ENCODE results near the gene PTPRF. TPM values are rescaled to one million over a fixed set of nuclear protein-coding genes. Genes with fewer than 3 reads are reported as not detected.

PTPRF gene
- total and polyA plus RNA-seq, 4 donors, result 40.0 to 160 (median 92.1) TPM

GRCh38 chr1:43588592-43588991 lies 57.9 kb downstream of the PTPRF start:
- DNase-seq, result no peak
- TF ChIP-seq CTCF (IDR thresholded peaks at IDR 0.05; ENCODE audit: control extremely low read depth, extremely low read depth), result no peak
- Histone ChIP-seq H3K36me3 (ENCODE audit: control insufficient read depth in 4 of 4, insufficient read depth in 4 of 4, low read length in 4 of 4) (peaks cover 0 to 21% (median 2%) of the 10 kb centered on the region in 4 donors), H3K4me3 (no peak overlapping the region), H3K9me3 (ENCODE audit: control insufficient read depth in 4 of 4, insufficient read depth in 3 of 4, low read length in 3 of 4) (no peaks in the 10 kb centered on the region), H3K4me1 (ENCODE audit: control insufficient read depth in 5 of 5, insufficient read depth in 5 of 5, low read length in 5 of 5) (no peaks in the 10 kb centered on the region), H3K9ac (ENCODE audit: insufficient read depth in 1 of 2, low read length in 2 of 2) (no peak overlapping the region), H3K27ac (ENCODE audit: low read depth in 1 of 2, low read length in 1 of 2) (no peak overlapping the region), H3K27me3 (ENCODE audit: control insufficient read depth in 3 of 3, insufficient read depth in 3 of 3, low read length in 2 of 3) (no peaks in the 10 kb centered on the region)
- no peak for ATAC-seq (ENCODE audit: insufficient read depth, low FRiP score)
- 93 to 96% methylated on average over 18 of the region's 18 CpGs for WGBS, 2 donors

- 50 to 67% methylated on average over 1 of the region's 1 CpG for WGBS, 2 donors
- no peak for TF ChIP-seq CTCF (IDR thresholded peaks at IDR 0.05; ENCODE audit: control extremely low read depth, extremely low read depth)
- H3K27me3 ChIP-seq (ENCODE audit: control insufficient read depth in 3 of 3, insufficient read depth in 3 of 3, low read length in 2 of 3), result no peaks in the 10 kb centered on the region
Measured at GRCh38 chr1:43590388-43590925, 59.8 kb downstream of the PTPRF start.

GRCh38 chr1:43591181-43591580 lies 60.5 kb downstream of the PTPRF start:
- Histone ChIP-seq H3K4me3 (no peak overlapping the region), H3K4me1 (ENCODE audit: control insufficient read depth in 5 of 5, insufficient read depth in 5 of 5, low read length in 5 of 5) (no peaks in the 10 kb centered on the region), H3K27ac (ENCODE audit: low read depth in 1 of 2, low read length in 1 of 2) (no peak overlapping the region), H3K27me3 (ENCODE audit: control insufficient read depth in 3 of 3, insufficient read depth in 3 of 3, low read length in 2 of 3) (no peaks in the 10 kb centered on the region), H3K9ac (ENCODE audit: insufficient read depth in 1 of 2, low read length in 2 of 2) (no peak overlapping the region), H3K36me3 (ENCODE audit: control insufficient read depth in 4 of 4, insufficient read depth in 4 of 4, low read length in 4 of 4) (peaks cover 0 to 25% (median 2%) of the 10 kb centered on the region in 4 donors), H3K9me3 (ENCODE audit: control insufficient read depth in 4 of 4, insufficient read depth in 3 of 4, low read length in 3 of 4) (no peaks in the 10 kb centered on the region)
- DNase-seq, result no peak
- TF ChIP-seq CTCF (IDR thresholded peaks at IDR 0.05; ENCODE audit: control extremely low read depth, extremely low read depth), result no peak
- no peak for ATAC-seq (ENCODE audit: insufficient read depth, low FRiP score)
- 97% methylated on average over 39 of the region's 39 CpGs for WGBS, 2 donors

More at GRCh38 chr1:43590388-43590925, 59.8 kb downstream of the PTPRF start:
- DNase-seq (no peak), ATAC-seq (ENCODE audit: insufficient read depth, low FRiP score) (no peak)
- H3K9ac ChIP-seq (ENCODE audit: insufficient read depth in 1 of 2, low read length in 2 of 2), result no peak overlapping the region
- peaks cover 0 to 24% (median 2%) of the 10 kb centered on the region in 4 donors for H3K36me3 ChIP-seq (ENCODE audit: control insufficient read depth in 4 of 4, insufficient read depth in 4 of 4, low read length in 4 of 4)
- H3K9me3 ChIP-seq (ENCODE audit: control insufficient read depth in 4 of 4, insufficient read depth in 3 of 4, low read length in 3 of 4), result no peaks in the 10 kb centered on the region
- no peak overlapping the region for H3K4me3 ChIP-seq
- H3K27ac ChIP-seq (ENCODE audit: low read depth in 1 of 2, low read length in 1 of 2), result no peak overlapping the region
- no peaks in the 10 kb centered on the region for H3K4me1 ChIP-seq (ENCODE audit: control insufficient read depth in 5 of 5, insufficient read depth in 5 of 5, low read length in 5 of 5)
